Embryonic facial prominence (tissue), 1 donor: ENCODE measurements around the gene SHB.

Experiments used
- DNase-seq: peaks from one replicate; pipeline ENCODE4 v3.0.0-alpha.2; 2016; ENCODE audit errors: extremely low spot score

The SHB gene, protein sequence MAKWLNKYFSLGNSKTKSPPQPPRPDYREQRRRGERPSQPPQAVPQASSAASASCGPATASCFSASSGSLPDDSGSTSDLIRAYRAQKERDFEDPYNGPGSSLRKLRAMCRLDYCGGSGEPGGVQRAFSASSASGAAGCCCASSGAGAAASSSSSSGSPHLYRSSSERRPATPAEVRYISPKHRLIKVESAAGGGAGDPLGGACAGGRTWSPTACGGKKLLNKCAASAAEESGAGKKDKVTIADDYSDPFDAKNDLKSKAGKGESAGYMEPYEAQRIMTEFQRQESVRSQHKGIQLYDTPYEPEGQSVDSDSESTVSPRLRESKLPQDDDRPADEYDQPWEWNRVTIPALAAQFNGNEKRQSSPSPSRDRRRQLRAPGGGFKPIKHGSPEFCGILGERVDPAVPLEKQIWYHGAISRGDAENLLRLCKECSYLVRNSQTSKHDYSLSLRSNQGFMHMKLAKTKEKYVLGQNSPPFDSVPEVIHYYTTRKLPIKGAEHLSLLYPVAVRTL

DNA sequence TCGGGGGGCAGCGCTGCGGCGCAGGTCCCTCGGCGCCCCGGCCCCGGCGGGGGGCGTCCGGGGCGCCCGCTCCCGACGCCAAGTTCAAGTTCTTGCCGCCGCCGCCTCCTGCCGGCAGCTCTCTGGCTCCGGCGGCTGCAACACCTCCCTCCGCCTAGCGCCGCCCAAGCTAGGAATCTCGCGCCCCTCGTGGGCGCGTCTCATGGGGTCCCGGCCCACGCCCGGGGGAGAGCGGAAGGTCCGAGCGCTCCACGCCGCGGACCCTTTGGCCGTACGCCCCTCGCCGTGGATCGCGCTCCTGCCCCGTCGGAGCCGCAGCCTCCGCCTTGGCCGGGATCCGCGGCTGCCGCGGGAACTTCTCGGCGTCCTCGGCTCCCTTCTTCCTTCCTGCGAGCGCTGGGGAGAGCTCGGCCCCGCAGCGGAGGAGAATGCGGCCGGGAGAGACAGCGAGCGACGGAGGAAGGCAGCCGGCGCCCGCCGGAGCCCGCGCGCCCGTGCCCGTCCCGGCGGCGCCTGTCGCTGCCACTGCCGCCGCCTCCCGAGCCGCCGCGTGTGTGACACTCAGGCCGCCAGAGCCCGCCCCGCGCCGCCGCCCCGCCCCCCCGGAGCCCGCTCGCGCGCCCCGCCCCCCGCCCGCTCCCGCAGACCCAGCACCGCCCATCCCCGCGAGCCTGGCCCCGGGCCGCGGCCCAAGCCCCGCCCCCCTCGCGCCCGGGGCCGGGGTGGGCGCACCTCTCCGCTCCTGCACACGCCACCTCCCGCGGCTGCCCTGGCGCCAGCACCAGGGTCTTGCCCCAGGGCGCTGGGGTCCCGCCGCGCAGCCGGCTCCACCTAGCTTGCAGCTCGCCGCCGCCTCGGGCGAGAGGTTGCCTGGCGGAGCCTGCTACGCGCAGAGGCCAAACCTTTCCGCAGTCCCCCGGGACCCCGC is at the start of gene SHB:
Gene SHB (minus strand): TSS at position 527 of the 928 bp plus-strand sequence. CDS start 582 bp downstream, outside the sequence.
- DNase-seq: peak; percentile 66

DNA sequence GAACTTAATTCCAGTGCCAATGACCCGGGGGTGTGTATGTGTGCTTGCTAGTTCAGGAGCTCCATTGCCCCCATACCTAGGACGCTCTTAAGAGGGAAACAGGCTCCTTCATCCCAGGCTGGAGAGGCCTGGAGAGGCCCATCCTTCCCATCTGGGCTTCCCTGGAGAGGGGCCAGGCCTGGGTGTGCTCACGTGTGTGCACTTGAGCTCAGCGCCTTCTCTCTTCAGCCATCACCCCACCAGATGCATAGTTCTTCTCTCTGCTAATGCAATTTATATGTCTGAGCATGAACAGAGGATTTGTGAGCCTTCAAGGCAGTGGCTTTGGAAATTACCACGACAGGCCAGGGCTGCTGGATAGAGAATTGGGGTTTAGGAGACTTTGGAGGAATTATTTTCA is 48.6 kb upstream of the SHB start:
- no peak for DNase-seq

DNA sequence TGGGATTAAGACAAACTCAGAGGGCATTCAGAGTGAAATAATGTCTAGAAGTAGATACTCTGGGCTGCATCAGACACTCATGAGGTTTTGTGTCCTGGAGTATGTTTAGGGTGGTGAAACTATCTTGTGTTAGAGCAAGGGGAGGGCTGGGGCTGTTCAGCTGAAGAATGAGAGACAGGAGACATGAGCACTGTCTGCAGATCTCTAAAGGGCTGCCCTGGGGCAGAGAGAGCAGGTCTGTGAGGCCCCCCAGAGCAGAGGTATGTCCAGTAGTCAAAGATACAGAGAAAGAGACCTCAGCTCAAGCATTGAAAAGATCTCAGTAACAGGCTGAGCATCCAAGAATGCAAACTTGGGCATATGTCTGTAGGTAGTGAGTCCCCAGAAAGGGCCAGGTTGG is 45.9 kb upstream of the SHB start:
- no peak for DNase-seq

DNA sequence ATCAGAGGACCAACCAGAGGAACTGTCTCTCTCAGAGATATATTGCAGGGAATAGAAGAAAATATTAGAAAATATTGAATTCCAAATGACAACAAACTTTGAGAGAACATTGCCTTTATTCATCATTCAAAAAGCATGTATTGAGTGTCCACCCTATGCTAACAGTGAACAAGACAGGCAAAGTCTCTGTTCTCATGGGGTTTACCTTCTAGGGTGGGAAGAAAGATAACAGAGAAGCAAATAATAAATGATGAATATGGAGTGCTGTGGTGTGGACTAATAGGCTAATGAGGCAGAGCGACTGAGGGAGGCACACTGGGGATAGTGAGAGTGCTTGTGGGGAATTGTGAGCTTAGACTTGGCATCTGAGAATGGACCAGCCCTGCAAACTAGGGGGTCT is 43.4 kb upstream of the SHB start:
- DNase-seq: no peak

DNA sequence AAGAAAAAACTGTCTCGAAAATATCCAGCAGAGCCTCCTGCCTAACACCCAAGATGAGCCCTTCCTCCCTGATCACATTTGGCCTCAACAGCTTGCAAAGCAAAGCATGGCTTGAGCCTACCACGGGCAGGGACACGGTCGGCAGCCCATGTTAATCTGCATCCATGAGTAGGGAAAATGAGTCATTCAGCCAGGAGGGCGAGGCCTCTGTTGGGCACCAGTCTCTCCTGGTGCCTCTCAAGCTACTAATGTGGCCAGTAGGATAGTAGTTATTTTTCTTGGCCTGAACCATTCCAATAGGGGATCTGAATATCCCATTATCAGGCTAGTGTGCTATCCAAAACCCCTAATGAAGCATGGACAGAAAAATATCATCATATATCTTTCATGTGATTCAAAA is 43.0 kb upstream of the SHB start:
- no peak for DNase-seq

DNA sequence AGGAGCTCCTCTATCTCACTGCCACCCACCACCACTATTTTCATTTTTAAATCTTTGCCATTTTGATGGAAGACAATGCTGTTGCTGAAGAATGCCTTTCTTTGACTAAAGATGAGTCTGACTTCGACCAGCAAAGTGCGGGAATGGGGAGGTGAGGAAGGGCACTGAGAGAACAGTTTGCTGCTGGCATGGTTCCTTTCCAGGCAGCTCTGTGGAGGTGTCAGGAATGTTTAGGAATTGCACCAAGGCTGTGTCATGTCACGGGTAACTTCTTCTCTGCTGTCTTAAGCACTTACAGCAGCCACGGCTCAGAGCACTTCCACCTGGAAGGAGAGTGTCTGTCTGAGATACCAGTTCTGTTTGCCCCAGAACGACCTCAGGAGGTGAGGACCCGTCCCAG is 41.4 kb upstream of the SHB start:
- no peak for DNase-seq

DNA sequence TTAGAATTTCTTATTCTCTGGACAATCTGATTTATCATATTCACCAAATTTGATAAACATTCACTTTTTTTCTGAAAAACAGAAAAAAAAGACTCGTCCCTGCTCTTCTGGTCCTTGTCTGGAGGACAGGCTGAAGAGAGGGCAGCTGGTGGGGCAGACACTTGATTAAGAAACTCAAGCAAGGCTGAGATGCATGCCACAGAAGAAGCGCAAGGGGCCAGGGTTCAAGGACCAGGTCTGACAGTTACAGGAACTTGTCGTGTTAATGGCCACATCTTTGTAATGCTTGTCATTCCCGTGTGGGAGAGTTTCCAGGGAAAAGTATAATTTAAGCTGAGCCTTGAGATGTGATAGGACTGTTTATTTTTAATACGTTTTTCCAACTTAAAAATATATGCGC is 40.6 kb upstream of the SHB start:
- DNase-seq: no peak

DNA sequence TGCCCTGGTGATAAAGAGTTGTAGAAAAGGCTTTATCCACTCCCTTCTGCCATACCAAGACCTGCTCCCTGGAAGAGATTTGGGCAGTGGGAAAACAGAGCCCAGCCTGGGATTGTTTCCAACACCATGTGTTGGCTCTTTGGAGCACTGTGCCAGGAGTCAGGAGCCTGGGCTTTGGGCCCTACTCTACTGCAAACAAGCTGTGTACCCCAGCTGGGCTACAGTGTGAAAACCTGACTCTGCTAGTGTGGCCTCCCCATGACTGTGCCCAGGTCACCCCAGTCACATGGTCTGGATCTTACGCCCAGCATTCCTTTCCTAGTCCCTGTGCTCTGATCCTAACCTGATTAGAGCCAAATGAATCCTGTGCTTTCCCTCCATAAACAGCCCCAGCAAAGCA is 39.3 kb upstream of the SHB start:
- no peak for DNase-seq

DNA sequence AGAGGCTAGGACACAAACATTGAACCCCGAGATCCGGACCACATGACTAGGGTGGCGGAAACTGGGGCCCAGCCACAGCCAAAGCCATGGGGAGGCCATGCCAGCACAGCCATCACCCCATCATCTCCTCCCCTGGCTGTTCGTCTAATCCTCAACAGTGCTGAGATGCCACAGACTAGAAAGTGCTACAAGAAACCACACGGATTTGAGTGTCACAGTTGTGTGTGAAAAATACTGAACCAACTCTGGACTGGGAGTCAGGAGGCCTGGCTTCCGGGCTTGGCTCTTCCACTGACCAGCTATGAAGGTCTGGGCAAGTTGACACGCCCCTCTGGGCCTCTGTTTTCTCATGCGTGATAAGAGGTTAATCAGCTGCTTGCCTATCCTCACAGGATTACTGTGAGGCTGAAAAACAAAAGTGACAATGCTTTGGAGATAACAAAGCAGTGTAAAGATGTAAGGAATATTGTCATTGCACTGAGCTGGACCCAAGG is 38.8 kb upstream of the SHB start:
- DNase-seq: no peak

DNA sequence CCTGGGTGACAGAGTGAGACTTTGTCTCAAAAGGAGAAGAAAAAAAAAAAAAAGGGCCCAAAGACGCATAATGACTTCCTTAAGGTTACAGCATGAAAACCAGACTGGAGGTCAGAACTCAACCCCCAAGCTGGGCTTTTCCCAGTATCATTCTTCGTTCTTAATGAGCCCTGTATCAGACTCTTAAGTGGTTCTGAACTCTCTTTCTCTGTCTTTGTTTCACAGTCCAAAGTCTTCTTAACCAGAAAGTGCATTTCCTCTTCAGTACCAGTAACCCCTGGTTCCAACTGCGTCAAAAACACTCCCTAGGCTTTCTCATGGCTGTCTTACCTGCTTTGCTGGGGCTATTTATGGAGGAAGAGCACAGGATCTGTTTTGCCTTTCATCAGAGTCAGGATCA is 38.4 kb upstream of the SHB start:
- DNase-seq: no peak

DNA sequence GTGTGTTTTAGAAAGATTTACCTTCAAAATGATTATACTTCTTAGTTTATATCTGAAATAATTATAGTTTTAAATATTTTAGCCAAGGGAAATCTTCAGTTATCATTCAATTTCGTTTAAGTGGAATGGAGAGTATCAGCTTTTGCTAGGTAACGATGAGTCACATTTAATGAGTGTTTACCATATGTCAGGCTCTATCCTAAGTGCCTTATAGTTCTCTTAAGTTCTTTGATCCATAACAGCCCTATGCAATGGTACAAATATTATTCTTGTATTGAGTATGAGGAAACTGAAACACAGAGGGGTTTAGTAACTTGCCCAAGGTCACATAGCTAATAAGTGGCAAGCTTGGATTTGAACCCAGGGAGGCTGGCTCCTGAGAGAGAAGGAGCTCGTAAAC is 37.5 kb upstream of the SHB start:
- DNase-seq: no peak

DNA sequence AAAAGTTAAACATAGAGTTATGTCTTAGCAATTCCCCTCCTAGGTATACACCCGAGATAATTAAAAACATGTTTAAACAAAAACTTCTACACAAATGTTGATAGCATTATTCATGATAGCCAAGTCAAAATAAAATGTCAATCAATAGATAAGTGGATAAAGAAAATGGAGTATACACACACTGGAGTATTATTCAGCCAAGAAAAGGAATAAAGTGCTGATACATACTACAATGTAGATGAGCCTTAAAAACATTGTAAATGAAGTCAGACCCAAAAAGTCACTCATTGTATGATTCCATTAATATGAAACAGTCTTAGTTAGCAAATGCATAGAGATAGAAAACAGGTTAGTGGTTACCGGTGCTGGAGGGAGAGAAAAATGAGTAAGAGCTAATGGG is 34.3 kb upstream of the SHB start:
- DNase-seq: no peak

DNA sequence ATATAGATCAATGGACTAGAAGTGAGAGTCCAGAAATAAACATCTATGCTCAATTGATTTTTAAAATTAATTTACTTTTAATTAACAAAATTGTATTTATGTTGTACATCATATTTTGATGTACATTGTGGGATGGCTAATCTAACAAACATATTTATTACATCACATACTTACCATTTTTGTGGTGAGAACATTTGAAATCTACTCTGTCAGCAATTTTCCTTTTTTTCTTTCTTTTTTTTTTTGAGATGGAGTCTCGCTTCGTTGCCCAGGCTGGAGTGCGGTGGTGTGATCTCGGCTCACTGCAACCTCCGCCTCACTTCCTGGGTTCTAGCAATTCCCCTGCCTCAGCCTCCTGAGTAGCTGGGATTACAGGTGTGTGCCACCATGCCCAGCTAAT is 32.4 kb upstream of the SHB start:
- DNase-seq: no peak

DNA sequence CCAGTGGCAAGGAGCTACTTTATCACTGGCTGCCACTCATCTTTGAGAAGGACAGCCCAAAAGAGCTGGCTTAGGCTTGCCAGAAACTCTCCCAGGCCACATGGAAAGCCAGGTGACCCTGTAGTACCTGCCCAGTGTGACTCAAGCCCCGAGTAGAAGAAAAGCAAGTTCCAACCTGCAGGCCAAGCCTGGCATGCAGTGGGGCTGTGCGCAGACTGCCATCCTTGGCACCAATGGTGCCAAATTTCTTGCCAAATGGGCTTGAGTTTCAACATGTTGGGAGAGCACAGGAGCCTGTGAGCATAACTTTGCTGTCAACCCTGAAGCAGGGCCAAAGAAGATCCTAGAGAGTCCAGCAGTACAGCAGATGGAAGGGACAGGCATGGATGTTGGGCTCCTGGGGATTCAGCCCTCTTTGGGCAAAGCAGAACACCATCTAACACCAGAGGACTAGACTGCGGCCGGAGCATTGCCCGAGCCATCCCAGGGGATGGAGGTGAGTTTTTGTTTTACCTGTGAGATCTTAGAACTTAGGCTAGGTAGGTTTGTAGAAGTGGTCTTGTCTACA is 27.3 kb upstream of the SHB start:
- no peak for DNase-seq

DNA sequence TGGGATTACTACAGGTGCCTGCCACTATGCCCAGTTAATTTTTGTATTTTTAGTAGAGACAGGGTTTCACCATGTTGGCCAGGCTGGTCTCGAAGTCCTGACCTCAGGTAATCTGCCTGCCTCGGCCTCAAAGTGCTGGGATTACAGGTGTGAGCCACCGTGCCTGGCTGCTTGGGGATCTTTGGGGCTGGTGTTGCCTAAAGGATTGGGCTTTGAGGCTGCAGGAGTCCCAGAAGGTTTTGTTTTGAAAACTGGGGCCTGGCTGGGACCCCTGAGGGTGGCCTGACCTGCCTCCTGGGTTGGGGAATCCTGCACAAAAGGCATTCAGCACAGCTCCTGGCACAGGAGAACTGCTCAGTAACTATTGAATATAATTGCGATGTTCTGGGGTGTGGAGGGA is 25.1 kb upstream of the SHB start:
- no peak for DNase-seq

DNA sequence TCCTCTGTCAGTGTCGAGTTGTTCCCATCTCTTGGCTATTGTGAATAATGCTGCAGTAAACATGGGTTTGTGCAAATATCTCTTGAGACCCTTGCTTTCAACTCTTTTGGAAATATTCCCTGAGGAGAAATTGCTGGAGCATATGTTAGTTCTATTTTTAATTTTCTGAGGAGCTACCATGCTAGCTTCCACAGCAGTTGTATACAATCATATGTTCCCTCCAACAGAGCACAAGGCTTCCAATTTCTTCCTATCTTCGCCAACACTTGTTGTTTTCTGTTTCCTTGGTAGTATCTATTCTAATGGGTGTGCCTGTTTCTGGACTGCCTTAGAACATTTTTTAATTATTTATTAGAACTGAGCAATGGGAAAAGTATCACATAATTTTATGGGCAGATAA is 23.6 kb upstream of the SHB start:
- DNase-seq: no peak

DNA sequence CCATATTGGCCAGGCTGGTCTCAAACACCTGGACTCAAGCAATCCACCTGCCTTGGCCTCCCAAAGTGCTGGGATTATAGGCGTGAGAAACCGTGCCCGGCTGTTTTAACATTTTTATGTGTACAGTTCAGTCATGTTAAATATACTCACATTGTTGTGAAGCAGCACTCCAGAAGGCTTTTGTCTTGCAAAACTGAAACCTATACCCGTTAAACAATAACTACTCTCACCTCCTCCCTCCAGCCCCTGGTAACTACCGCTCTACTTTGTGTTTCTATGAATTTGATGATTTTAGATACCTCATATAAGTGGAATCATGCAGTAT is 23.1 kb upstream of the SHB start:
- DNase-seq: no peak

DNA sequence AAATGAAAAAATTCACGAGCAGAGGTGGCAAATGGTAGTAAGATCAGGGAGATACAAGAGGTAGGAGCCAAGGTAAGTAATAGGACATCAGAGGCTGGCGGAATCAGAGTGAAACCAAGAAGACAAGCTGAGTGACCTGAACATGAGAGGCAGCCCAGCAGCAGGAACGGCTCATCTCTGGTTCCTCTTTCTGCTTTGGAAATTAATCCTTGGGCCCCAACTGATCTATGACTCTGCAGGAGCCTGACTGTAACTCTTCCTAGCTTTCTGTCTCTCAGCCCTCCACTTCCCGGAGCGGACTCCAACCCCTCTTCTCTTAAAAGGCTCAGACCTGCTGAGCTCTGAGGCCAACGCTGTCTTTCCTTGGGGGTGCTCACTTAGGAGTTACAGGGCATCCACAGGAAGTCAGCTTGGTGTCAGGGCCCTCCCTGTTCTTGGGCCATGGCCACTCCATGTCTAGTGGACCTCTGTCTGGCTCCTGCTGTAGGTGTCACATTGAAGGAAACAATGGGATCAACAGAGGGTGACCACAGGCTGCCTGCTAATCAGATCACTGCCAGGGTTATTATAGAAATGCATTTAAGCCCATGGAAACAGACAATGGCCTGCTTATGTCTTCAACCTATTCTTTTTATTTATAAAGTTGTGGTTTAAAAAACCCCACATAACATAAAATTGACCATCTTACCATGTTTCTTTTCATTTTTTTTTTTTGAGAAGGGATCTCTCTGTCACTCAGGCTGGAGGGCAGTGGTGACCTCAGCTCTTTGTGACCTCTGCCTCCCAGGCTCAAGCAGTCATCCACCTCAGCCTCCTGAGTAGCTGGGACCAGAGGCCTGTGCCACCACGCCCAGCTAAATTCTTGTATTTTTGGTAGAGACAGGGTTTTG is 22.5 kb upstream of the SHB start:
- no peak for DNase-seq

DNA sequence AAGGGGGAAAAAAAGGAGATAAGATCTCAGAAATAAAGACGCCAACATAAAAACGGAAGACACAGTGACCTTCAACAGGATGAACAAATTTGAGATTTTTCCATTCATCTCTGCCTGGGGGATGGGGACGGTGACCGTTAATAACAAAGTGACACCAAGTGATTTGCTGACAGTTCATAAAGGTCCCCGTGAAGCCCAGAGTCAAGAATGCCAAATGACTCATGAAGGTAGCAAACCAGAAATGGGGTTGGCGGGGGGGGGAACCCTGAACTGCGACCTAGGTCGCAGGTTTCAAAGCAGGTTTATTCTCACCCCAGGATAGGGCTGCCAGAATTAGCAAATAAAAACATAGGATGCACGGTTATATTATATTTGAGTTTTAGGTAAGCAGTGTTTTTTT is 21.1 kb upstream of the SHB start:
- no peak for DNase-seq

DNA sequence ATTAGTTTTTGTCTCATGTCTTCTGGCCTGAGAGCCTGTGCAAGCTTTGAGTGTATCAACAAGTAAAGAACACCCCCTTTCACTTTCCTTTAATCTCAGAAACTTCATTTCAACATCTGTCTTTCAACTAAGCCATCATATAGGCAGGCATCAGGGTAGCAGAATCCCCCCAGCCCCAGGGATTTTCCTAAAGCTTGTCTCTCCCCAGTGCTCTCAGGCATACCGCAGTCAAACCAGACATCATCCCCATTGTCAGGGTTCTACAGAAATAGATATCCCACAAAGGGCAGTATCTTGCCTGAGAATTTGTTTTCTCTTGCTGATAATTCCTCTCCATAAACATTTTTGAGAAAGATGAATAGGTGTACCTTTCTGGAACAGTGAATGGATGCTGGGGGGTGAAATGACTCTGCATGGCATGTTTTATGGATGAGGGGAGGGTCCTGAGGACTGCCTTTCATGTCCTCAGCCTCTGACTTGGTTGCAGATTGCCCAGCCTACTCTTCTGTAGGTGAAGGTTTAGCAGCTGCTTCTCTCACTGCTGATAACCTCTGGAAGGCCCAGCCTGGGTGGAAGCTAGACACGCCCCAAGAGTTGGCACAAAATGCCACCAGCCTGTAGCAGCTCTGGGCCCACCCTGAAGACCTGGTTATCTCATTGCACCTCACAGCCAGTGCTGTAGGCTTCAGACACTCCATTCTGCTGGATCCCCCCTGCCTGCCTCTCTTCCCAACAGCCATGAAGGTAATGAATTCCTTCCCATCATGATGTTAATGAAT is 20.5 kb upstream of the SHB start:
- no peak for DNase-seq
